Measurements from ENCODE around the gene PBLD. TPM values are rescaled to one million over a fixed set of nuclear protein-coding genes. Genes with fewer than 3 reads are reported as not detected.

PBLD gene
- polyA plus RNA-seq, 1 donor from 2014 or later = 6.7 TPM

GRCh38 chr10:68348265-68348741 is 15.6 kb upstream of the PBLD start:
- Histone ChIP-seq H3K27me3 (ENCODE audit: insufficient read depth, low read depth, low read length) (no peaks in the 10 kb centered on the region), H3K9me2 (ENCODE audit: insufficient read depth, low read length) (no peaks in the 10 kb centered on the region), H3K27ac (ENCODE audit: low read length) (no peak overlapping the region), H3K79me2 (replicated peaks; ENCODE audit: insufficient read depth, low read length) (no peaks in the 10 kb centered on the region), H3K9me3 (ENCODE audit: low read length) (no peaks in the 10 kb centered on the region), H3K36me3 (ENCODE audit: insufficient read depth, low read length) (peaks cover 4% of the 10 kb centered on the region), H3K4me3 (ENCODE audit: low read length) (no peak overlapping the region), H2AFZ (ENCODE audit: low read depth, low read length) (no peak overlapping the region), H4K20me1 (ENCODE audit: insufficient read depth) (no peaks in the 10 kb centered on the region), H3K9ac (ENCODE audit: low read length) (no peak overlapping the region), H3K4me2 (ENCODE audit: low read length) (no peak overlapping the region), H3F3A (ENCODE audit: insufficient read depth, low read length, poor library complexity, severe bottlenecking) (peaks cover 10% of the 10 kb centered on the region)
- TF ChIP-seq EZH2 (IDR thresholded peaks at IDR 0.05; ENCODE audit: borderline replicate concordance, insufficient read depth, low read length, poor library complexity, severe bottlenecking) (no peak), EP300 (conservative IDR thresholded peaks at IDR 0.05; ENCODE audit: poor library complexity, severe bottlenecking) (no peak), MXI1 (conservative IDR thresholded peaks at IDR 0.05; ENCODE audit: poor library complexity, severe bottlenecking) (no peak), RAD21 (conservative IDR thresholded peaks at IDR 0.05) (peak; percentile 53), REST (IDR thresholded peaks at IDR 0.05; ENCODE audit: borderline replicate concordance) (no peak), POLR2AphosphoS5 (IDR thresholded peaks at IDR 0.05) (no peak), SMC3 (conservative IDR thresholded peaks at IDR 0.05; ENCODE audit: poor library complexity) (peak; percentile 67), TAF1 (IDR thresholded peaks at IDR 0.05; ENCODE audit: low read depth) (no peak), CTCF (IDR thresholded peaks at IDR 0.05; ENCODE audit: poor library complexity, severe bottlenecking) (peak; percentile 65)

GRCh38 chr10:68346774-68347173 is 14.0 kb upstream of the PBLD start:
- TF ChIP-seq REST (IDR thresholded peaks at IDR 0.05; ENCODE audit: borderline replicate concordance) (no peak), CTCF (IDR thresholded peaks at IDR 0.05; ENCODE audit: poor library complexity, severe bottlenecking) (no peak), MXI1 (conservative IDR thresholded peaks at IDR 0.05; ENCODE audit: poor library complexity, severe bottlenecking) (no peak)
- Histone ChIP-seq H3K27me3 (ENCODE audit: insufficient read depth, low read depth, low read length) (no peaks in the 10 kb centered on the region), H3K36me3 (ENCODE audit: insufficient read depth, low read length) (peaks cover 6% of the 10 kb centered on the region), H3K79me2 (replicated peaks; ENCODE audit: insufficient read depth, low read length) (peaks cover 12% of the 10 kb centered on the region), H3F3A (ENCODE audit: insufficient read depth, low read length, poor library complexity, severe bottlenecking) (peaks cover 10% of the 10 kb centered on the region), H3K9ac (ENCODE audit: low read length) (no peak overlapping the region), H2AFZ (ENCODE audit: low read depth, low read length) (no peak overlapping the region), H3K4me2 (ENCODE audit: low read length) (no peak overlapping the region), H3K27ac (ENCODE audit: low read length) (no peak overlapping the region), H3K9me3 (ENCODE audit: low read length) (no peaks in the 10 kb centered on the region), H4K20me1 (ENCODE audit: insufficient read depth) (peaks cover 4% of the 10 kb centered on the region), H3K4me3 (ENCODE audit: low read length) (no peak overlapping the region), H3K9me2 (ENCODE audit: insufficient read depth, low read length) (no peaks in the 10 kb centered on the region)
